NT2/D1 (cell line): ENCODE results near the gene KCNK16.

Source experiments
- YY1 ChIP-seq: IDR thresholded peaks from 2 replicates; pipeline ENCODE4 v1.6.1; 2011; ENCODE audit not compliant: insufficient read length, insufficient read depth
- ZNF274 ChIP-seq: IDR thresholded peaks from 2 replicates; pipeline ENCODE4 v1.6.1; 2011; ENCODE audit warnings: mild to moderate bottlenecking, low read depth, low read length

DNA sequence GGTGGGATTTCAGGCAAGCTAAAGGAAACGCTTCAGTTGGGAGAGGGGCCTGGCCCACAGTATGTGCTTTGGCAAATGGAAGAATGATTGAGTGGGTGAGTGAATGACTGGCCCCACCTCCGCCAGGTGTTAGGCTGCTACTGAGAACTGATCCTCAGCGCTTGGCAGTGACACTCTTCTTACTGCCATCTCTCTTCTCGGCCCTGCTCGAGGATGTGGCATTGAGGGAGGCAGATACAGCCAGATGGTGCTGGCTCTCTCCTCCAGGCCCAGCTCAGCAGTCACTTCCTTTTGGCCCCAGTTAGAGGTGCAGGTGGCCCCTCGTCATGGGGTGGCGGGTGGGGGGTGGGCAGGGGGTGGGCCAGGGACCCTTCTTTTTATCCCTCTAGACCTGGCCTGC is 54.3 kb downstream of the KCNK16 start:
- TF ChIP-seq ZNF274: no peak
- no peak for TF ChIP-seq YY1
